HCT116 (cell line): ENCODE results near the gene CCDC61.

ENCODE experiments used
- EGR1 ChIP-seq: IDR thresholded peaks from 2 replicates; pipeline ENCODE4 v1.6.1; 2012; ENCODE audit warnings: low read depth
- EZH2 ChIP-seq: fragments of 200-600 bp; sonication (generic); IDR thresholded peaks from 2 replicates; pipeline ENCODE4 v1.6.1; 2017; ENCODE audit warnings: antibody characterized with exemption, mixed run types
- MAX ChIP-seq: IDR thresholded peaks from 2 replicates; pipeline ENCODE4 v1.6.1; 2012
- POLR2A ChIP-seq: IDR thresholded peaks from 2 replicates; pipeline ENCODE4 v1.7.0; 2011; ENCODE audit warnings: borderline replicate concordance; ENCODE audit not compliant: insufficient read depth, insufficient read length; ENCODE audit errors: extremely low read depth
- POLR2AphosphoS5 ChIP-seq: IDR thresholded peaks from 2 replicates; pipeline ENCODE4 v1.6.1; 2011; ENCODE audit warnings: mild to moderate bottlenecking, low read depth, low read length, moderate library complexity
- REST ChIP-seq: IDR thresholded peaks from 2 replicates; pipeline ENCODE4 v1.6.1; 2012; ENCODE audit warnings: low read depth
- SIN3A ChIP-seq: IDR thresholded peaks from 2 replicates; pipeline ENCODE4 v1.6.1; 2012; ENCODE audit warnings: low read depth
- SRF ChIP-seq: IDR thresholded peaks from 2 replicates; pipeline ENCODE4 v1.6.1; 2012; ENCODE audit warnings: low read depth
- TCF7L2 ChIP-seq: IDR thresholded peaks from 2 replicates; pipeline ENCODE4 v1.7.0; 2011; ENCODE audit warnings: borderline replicate concordance, inconsistent platforms; ENCODE audit not compliant: insufficient read depth, insufficient read length; ENCODE audit errors: extremely low read depth
- ZBTB33 ChIP-seq: IDR thresholded peaks from 2 replicates; pipeline ENCODE4 v1.6.1; 2011; ENCODE audit warnings: mild to moderate bottlenecking, low read length, moderate library complexity; ENCODE audit not compliant: insufficient replicate concordance; ENCODE audit errors: extremely low read depth
- ZNF274 ChIP-seq: fragments of 200-500 bp; sonication (Bioruptor generic); IDR thresholded peaks from 2 replicates; pipeline ENCODE4 v1.6.1; 2014; ENCODE audit warnings: mild to moderate bottlenecking, low read depth, low read length, inconsistent platforms
- TF ChIP-seq, protein P1 (sequence below), 3 experiments: fragments of 200-600 bp in 1 of 3; sonication (generic) in 1 of 3; IDR thresholded peaks in 2 of 3; conservative IDR thresholded peaks in 1 of 3; 2 replicates each; pipeline ENCODE4 v1.5.1; 2012 to 2017; ENCODE audit warnings: low read depth in 2 of 3, low read length in 2 of 3, antibody characterized with exemption in 1 of 3, borderline replicate concordance in 1 of 3, control low read depth in 1 of 3, mild to moderate bottlenecking in 1 of 3, mixed read lengths in 1 of 3, mixed run types in 1 of 3, moderate library complexity in 1 of 3; ENCODE audit not compliant: insufficient read depth in 1 of 3
- TF ChIP-seq, protein P2 (sequence below): IDR thresholded peaks from 2 replicates; pipeline ENCODE4 v1.6.1; 2012

DNA sequence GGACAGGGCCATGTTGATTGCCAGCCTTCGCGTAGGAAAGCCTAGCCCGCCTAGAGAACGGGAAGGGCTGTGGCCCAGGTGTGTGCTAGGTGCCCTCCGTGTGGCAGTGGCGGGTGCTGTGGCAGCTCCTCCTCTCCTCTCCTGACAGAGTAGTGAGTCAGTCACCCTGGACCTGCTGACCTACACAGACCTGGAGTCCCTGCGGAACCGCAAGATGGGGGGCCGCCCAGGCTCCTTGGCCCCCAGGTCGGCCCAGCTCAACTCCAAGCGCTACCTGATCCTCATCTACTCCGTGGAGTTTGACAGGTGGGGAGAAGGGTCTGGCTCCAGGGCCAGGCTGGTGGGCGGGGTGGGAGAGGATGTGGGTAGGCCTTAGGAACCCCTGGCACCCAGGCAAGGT is 11.1 kb downstream of the CCDC61 start:
- TF ChIP-seq EGR1 (no peak), ZNF274 (no peak), POLR2AphosphoS5 (no peak), POLR2A (no peak), SRF (no peak), SIN3A (no peak), REST (no peak), TCF7L2 (no peak), ZBTB33 (no peak), MAX (no peak), EZH2 (no peak)
- TF ChIP-seq, protein P1, sequence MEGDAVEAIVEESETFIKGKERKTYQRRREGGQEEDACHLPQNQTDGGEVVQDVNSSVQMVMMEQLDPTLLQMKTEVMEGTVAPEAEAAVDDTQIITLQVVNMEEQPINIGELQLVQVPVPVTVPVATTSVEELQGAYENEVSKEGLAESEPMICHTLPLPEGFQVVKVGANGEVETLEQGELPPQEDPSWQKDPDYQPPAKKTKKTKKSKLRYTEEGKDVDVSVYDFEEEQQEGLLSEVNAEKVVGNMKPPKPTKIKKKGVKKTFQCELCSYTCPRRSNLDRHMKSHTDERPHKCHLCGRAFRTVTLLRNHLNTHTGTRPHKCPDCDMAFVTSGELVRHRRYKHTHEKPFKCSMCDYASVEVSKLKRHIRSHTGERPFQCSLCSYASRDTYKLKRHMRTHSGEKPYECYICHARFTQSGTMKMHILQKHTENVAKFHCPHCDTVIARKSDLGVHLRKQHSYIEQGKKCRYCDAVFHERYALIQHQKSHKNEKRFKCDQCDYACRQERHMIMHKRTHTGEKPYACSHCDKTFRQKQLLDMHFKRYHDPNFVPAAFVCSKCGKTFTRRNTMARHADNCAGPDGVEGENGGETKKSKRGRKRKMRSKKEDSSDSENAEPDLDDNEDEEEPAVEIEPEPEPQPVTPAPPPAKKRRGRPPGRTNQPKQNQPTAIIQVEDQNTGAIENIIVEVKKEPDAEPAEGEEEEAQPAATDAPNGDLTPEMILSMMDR (IDR thresholded peaks at IDR 0.05 in 2 of 3, conservative IDR thresholded peaks at IDR 0.05 in 1 of 3; ENCODE audit: borderline replicate concordance in 1 of 3, insufficient read depth in 1 of 3, low read depth in 2 of 3, low read length in 2 of 3) = no peak
- TF ChIP-seq, protein P2, sequence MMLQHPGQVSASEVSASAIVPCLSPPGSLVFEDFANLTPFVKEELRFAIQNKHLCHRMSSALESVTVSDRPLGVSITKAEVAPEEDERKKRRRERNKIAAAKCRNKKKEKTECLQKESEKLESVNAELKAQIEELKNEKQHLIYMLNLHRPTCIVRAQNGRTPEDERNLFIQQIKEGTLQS = no peak
